ENCODE measurements around the gene TENM3. TPM values are rescaled to one million over a fixed set of nuclear protein-coding genes. Genes with fewer than 3 reads are reported as not detected.

Gene TENM3
- total and polyA plus RNA-seq, 2 donors (not counting 3 experiments of a cell fraction or from before 2014, with no cell fraction given), result 3.2 to 6.2 TPM

DNA sequence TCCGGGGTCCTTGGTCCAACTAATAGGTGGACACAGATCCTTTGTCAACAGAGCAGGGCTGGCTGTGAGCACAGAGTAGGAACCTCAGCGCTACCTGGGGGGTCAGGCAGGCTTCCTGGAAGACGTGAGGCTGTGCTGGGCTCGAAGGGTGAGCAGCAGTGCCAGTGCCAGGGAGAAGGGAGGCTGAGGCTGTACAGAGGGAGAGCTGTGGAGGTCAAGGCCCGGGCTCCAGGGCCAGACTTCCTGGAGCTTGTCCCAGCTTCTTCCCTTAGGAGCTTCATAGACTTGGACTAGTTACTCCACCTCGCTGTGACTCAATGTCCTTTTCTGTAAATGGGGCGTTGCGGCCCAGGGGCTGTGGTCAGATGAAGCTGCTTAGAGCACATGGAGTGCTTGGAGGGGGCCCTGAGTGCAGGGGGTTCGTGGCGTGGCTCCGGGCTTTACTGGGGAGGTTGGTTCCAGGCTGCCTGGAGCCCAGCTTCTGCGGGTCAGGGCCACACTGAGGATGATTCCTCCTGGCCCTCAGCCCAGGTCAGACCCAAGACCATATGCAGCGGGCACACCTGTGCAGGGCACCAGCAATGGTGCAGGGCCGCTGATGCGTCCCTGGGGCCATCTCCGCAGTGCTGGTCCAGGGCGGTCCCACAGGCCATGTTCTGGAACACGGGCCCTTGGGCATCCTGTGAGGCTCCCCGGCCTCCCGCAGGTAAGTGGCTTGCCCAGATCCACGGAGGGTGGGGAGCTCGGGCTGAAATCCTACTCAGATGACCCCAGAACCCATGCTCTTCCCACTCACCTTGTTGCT lies 575.9 kb downstream of the TENM3 start:
- Histone ChIP-seq H3K9me3 (replicated peaks; ENCODE audit: control insufficient read depth, insufficient read depth, low read length) (no peaks in the 10 kb centered on the region), H3K27me3 (ENCODE audit: control insufficient read depth in 2 of 2, insufficient read depth in 2 of 2, low read length in 2 of 2) (no peaks in the 10 kb centered on the region), H3K4me3 (replicated peaks in 1 of 3; ENCODE audit: insufficient read depth in 1 of 3, low read depth in 1 of 3, low read length in 3 of 3) (no peak overlapping the region), H3K9ac (replicated peaks; ENCODE audit: extremely low read depth, insufficient read depth, low read length) (no peak overlapping the region), H3K36me3 (ENCODE audit: control insufficient read depth in 2 of 2, extremely low read depth in 1 of 2, insufficient read depth in 2 of 2, low read length in 2 of 2) (no peaks in the 10 kb centered on the region), H3K4me1 (ENCODE audit: control insufficient read depth, extremely low read depth, insufficient read depth, low read length) (no peaks in the 10 kb centered on the region), H3K79me2 (ENCODE audit: control insufficient read depth, insufficient read depth, low read length) (no peaks in the 10 kb centered on the region), H2AFZ (ENCODE audit: low read depth, low read length) (no peak overlapping the region), H3K4me2 (ENCODE audit: insufficient read depth, low read length) (no peak overlapping the region), H3K27ac (ENCODE audit: insufficient read depth, low read depth, low read length) (no peak overlapping the region), H3K9me1 (replicated peaks; ENCODE audit: control insufficient read depth, extremely low read depth, insufficient read depth, low read length) (no peaks in the 10 kb centered on the region), H4K20me1 (replicated peaks; ENCODE audit: control insufficient read depth, extremely low read depth, insufficient read depth, low read length) (no peaks in the 10 kb centered on the region)
- no peak for TF ChIP-seq POLR2AphosphoS5 (IDR thresholded peaks at IDR 0.05; ENCODE audit: insufficient read depth, low read depth, low read length)
- TF ChIP-seq, protein P1, sequence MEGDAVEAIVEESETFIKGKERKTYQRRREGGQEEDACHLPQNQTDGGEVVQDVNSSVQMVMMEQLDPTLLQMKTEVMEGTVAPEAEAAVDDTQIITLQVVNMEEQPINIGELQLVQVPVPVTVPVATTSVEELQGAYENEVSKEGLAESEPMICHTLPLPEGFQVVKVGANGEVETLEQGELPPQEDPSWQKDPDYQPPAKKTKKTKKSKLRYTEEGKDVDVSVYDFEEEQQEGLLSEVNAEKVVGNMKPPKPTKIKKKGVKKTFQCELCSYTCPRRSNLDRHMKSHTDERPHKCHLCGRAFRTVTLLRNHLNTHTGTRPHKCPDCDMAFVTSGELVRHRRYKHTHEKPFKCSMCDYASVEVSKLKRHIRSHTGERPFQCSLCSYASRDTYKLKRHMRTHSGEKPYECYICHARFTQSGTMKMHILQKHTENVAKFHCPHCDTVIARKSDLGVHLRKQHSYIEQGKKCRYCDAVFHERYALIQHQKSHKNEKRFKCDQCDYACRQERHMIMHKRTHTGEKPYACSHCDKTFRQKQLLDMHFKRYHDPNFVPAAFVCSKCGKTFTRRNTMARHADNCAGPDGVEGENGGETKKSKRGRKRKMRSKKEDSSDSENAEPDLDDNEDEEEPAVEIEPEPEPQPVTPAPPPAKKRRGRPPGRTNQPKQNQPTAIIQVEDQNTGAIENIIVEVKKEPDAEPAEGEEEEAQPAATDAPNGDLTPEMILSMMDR (IDR thresholded peaks at IDR 0.05; ENCODE audit: extremely low read depth in 1 of 2, insufficient read depth in 1 of 2, low read depth in 1 of 2, low read length in 2 of 2), result no peak
- no peak for TF ChIP-seq EZH2 (IDR thresholded peaks at IDR 0.05; ENCODE audit: borderline replicate concordance, low read depth, low read length, severe bottlenecking)
- no peak for TF ChIP-seq GATA2 (IDR thresholded peaks at IDR 0.05; ENCODE audit: insufficient read depth, insufficient read length, low read depth, low read length)
- no peak for TF ChIP-seq MYC (IDR thresholded peaks at IDR 0.05; ENCODE audit: low read depth, low read length)
- TF ChIP-seq, protein P2, sequence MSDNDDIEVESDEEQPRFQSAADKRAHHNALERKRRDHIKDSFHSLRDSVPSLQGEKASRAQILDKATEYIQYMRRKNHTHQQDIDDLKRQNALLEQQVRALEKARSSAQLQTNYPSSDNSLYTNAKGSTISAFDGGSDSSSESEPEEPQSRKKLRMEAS (IDR thresholded peaks at IDR 0.05; ENCODE audit: insufficient read depth, insufficient read length), result no peak
- no peak for TF ChIP-seq FOS (IDR thresholded peaks at IDR 0.05; ENCODE audit: borderline replicate concordance, insufficient read depth, low read length)
- ChIA-PET POLR2A (no interaction called here), CTCF (no interaction called here)
- intact Hi-C loops (cut with micrococcal nuclease) (no loop called here), dilution Hi-C loops (cut with MboI; ENCODE audit: extremely low pct_ligation_motif_present, low sequenced_read_pairs) (no loop called here)
- BruUV-seq (replicated peaks), result no TSS peak
- FAIRE-seq, result no peak
- no peak for DNase-seq (ENCODE audit: low read depth, low spot score)
